OCI-LY7 (cell line): ENCODE data around the gene C6orf118. TPM values are rescaled to one million over a fixed set of nuclear protein-coding genes. Genes with fewer than 3 reads are reported as not detected.

ENCODE experiments used
- BruUV-seq: library from RNA; stranded (reverse); fragments of 400-500 nt; replicated peaks from 2 replicates; lab custom pipeline; 2021; lab: Mats Ljungman, UMichigan
- CTCF ChIA-PET: fragments of 300-600 bp; sonication (Branson Sonifier 250); formaldehyde crosslinking; loops from one replicate; lab custom pipeline; 2022; ENCODE audit warnings: antibody characterized with exemption; ENCODE audit not compliant: unreplicated experiment; lab: Charles Lee
- POLR2A ChIA-PET: fragments of 300-600 bp; sonication (Branson Sonifier 250); formaldehyde crosslinking; loops from one replicate; lab custom pipeline; 2022; ENCODE audit warnings: antibody characterized with exemption; lab: Charles Lee
- DNase-seq: peaks from one replicate; pipeline ENCODE4 v3.0.0-alpha.2; 2015; ENCODE audit warnings: low spot score
- H2AFZ ChIP-seq: fragments of 200-600 bp; sonication (generic), shearing (Covaris generic); 2 replicates; pipeline ENCODE4 v1.6.1; 2014; ENCODE audit warnings: mild to moderate bottlenecking, antibody characterized with exemption, low read length, moderate library complexity
- H3K27ac ChIP-seq: fragments of 200-600 bp; sonication (generic); 2 replicates; pipeline ENCODE4 v1.5.1; 2014; ENCODE audit warnings: mixed run types, low read depth, mild to moderate bottlenecking, moderate library complexity, low read length, inconsistent platforms; ENCODE audit not compliant: poor library complexity, severe bottlenecking
- H3K36me3 ChIP-seq: fragments of 200-600 bp; sonication (generic); 2 replicates; pipeline ENCODE4 v1.6.1; 2014; ENCODE audit warnings: mild to moderate bottlenecking, antibody characterized with exemption, low read length, moderate library complexity, mixed read lengths; ENCODE audit not compliant: insufficient read depth
- H3K4me1 ChIP-seq: fragments of 200-600 bp; sonication (generic); 2 replicates; pipeline ENCODE4 v1.5.1; 2014; ENCODE audit warnings: mild to moderate bottlenecking, low read length; ENCODE audit not compliant: insufficient read depth, poor library complexity, severe bottlenecking
- H3K4me2 ChIP-seq: fragments of 200-600 bp; sonication (generic); 2 replicates; pipeline ENCODE4 v1.6.1; 2014; ENCODE audit warnings: mild to moderate bottlenecking, low read length
- H3K4me3 ChIP-seq: fragments of 200-600 bp; sonication (generic); 2 replicates; pipeline ENCODE4 v1.5.1; 2014; ENCODE audit warnings: mild to moderate bottlenecking, low read depth, low read length; ENCODE audit not compliant: poor library complexity, severe bottlenecking
- H3K79me2 ChIP-seq: fragments of 200-600 bp; sonication (generic); 2 replicates; pipeline ENCODE4 v1.6.1; 2016; ENCODE audit warnings: low read depth, mild to moderate bottlenecking, low read length, moderate library complexity, mixed read lengths; ENCODE audit not compliant: insufficient read depth
- H3K9me2 ChIP-seq: fragments of 200-600 bp; sonication (generic); 2 replicates; pipeline ENCODE4 v1.6.1; 2016; ENCODE audit warnings: mild to moderate bottlenecking, low read length, mixed read lengths; ENCODE audit not compliant: insufficient read depth
- H3K9me3 ChIP-seq: fragments of 200-600 bp; sonication (generic); 2 replicates; pipeline ENCODE4 v1.6.1; 2014; ENCODE audit warnings: mild to moderate bottlenecking, mixed run types, low read length, mixed read lengths
- H4K20me1 ChIP-seq: fragments of 200-600 bp; sonication (generic); 2 replicates; pipeline ENCODE4 v1.6.1; 2014; ENCODE audit warnings: mild to moderate bottlenecking, antibody characterized with exemption, low read length, moderate library complexity, mixed read lengths; ENCODE audit not compliant: insufficient read depth
- CTCF ChIP-seq: fragments of 200-600 bp; sonication (generic); conservative IDR thresholded peaks from 2 replicates; pipeline ENCODE4 v1.5.1; 2014; ENCODE audit warnings: mild to moderate bottlenecking, antibody characterized with exemption, low read length, moderate library complexity, mixed read lengths
- EZH2phosphoT487 ChIP-seq: fragments of 200-600 bp; sonication (generic); IDR thresholded peaks from 2 replicates; pipeline ENCODE4 v1.6.1; 2018; ENCODE audit warnings: low read depth, borderline replicate concordance, mild to moderate bottlenecking, mixed run types, antibody characterized with exemption, low read length, moderate library complexity, mixed read lengths
- intact Hi-C: fragments of 100-400 bp; cut with micrococcal nuclease; formaldehyde crosslinking; loops from one replicate; pipeline ENCODE4 v1.10.0; 2022; ENCODE audit not compliant: unreplicated experiment
- total RNA-seq, 2 experiments: library from RNA; depleted of rRNA in 1 of 2; stranded (reverse); fragments of >200 nt in 1 of 2; shearing (Covaris generic) in 1 of 2; gene quantifications; 2 replicates each; pipeline ENCODE4 v1.2.3, GENCODE V29; 2014 to 2022

Gene C6orf118
- total RNA-seq, 2 experiments from 2014 or later: not detected

- ChIA-PET POLR2A (no interaction called here), CTCF (no interaction called here)
- Histone ChIP-seq H3K27ac (no peak overlapping the region), H3K9me2 (no peaks in the 10 kb centered on the region), H4K20me1 (no peaks in the 10 kb centered on the region), H2AFZ (no peak overlapping the region), H3K9me3 (no peaks in the 10 kb centered on the region), H3K4me1 (no peaks in the 10 kb centered on the region), H3K36me3 (no peaks in the 10 kb centered on the region), H3K4me2 (no peak overlapping the region), H3K79me2 (no peaks in the 10 kb centered on the region), H3K4me3 (no peak overlapping the region)
- TF ChIP-seq CTCF (peak; percentile 73), EZH2phosphoT487 (no peak)
- peak; percentile 3 for DNase-seq
- intact Hi-C loops: no loop called here
- BruUV-seq: no TSS peak
Observed at GRCh38 chr6:165231581-165232561, 77.5 kb downstream of the C6orf118 start.

GRCh38 chr6:165231177-165231576 lies 78.2 kb downstream of the C6orf118 start:
- Histone ChIP-seq H4K20me1 (no peaks in the 10 kb centered on the region), H3K9me2 (no peaks in the 10 kb centered on the region), H3K36me3 (no peaks in the 10 kb centered on the region), H3K4me3 (no peak overlapping the region), H3K4me1 (no peaks in the 10 kb centered on the region), H2AFZ (no peak overlapping the region), H3K79me2 (no peaks in the 10 kb centered on the region), H3K9me3 (no peaks in the 10 kb centered on the region), H3K4me2 (no peak overlapping the region), H3K27ac (no peak overlapping the region)
- BruUV-seq: no TSS peak
- TF ChIP-seq CTCF (no peak), EZH2phosphoT487 (no peak)
- no peak for DNase-seq
- ChIA-PET CTCF (no interaction called here), POLR2A (interaction anchor here (1.1 kb wide), 1 partner anchor 13 kb away, joined by 3 read pairs; no protein-coding TSS in a partner anchor)
- intact Hi-C loops: no loop called here
